Ascending aorta (tissue), 2 donors: ENCODE data around the gene EIPR1. TPM values are rescaled to one million over a fixed set of nuclear protein-coding genes. Genes with fewer than 3 reads are reported as not detected.

Experiments
- DNase-seq, 2 donors: peaks; one replicate each; pipeline ENCODE4 v3.0.0-alpha.2; 2019; ENCODE audit warnings: low spot score in 2 of 2
- H3K27ac ChIP-seq, 2 donors: fragments of 200-600 bp; sonication (generic); one replicate each; pipeline ENCODE4 v1.5.1; 2016 to 2017; ENCODE audit warnings: mild to moderate bottlenecking in 1 of 2
- H3K27me3 ChIP-seq: fragments of 200-600 bp; sonication (generic); one replicate; pipeline ENCODE4 v1.5.1; 2017
- H3K36me3 ChIP-seq, 2 donors: fragments of 200-600 bp; sonication (generic); one replicate each; pipeline ENCODE4 v1.5.1; 2016
- H3K4me1 ChIP-seq, 2 donors: fragments of 200-600 bp; sonication (generic); one replicate each; pipeline ENCODE4 v1.5.1; 2016 to 2017; ENCODE audit warnings: mild to moderate bottlenecking in 1 of 2
- H3K4me3 ChIP-seq, 2 donors: fragments of 200-600 bp; sonication (generic); one replicate each; pipeline ENCODE4 v1.5.1; 2016 to 2017; ENCODE audit warnings: mild to moderate bottlenecking in 1 of 2
- H3K9me3 ChIP-seq, 2 donors: fragments of 200-600 bp; sonication (generic); one replicate each; pipeline ENCODE4 v1.5.1; 2016
- intact Hi-C: fragments of 100-400 bp; cut with DNase I; formaldehyde crosslinking; loops from one replicate; pipeline ENCODE4 v1.15.1; 2023
- total RNA-seq: library from RNA; depleted of rRNA; stranded (reverse); fragments of >200 nt; gene quantifications from one replicate; pipeline ENCODE4 v1.1.0, GENCODE V29; 2016
- TF ChIP-seq, protein P1 (sequence below), 3 experiments: fragments of 200-600 bp in 2 of 3; fragments of 450-650 bp in 1 of 3; sonication (generic) in 2 of 3; IDR thresholded peaks; one replicate each; pipeline ENCODE4 v1.5.1; 2016 to 2019; ENCODE audit warnings: antibody characterized with exemption in 3 of 3, mild to moderate bottlenecking in 1 of 3, moderate library complexity in 1 of 3

Gene EIPR1
- total RNA-seq, 1 donor from 2014 or later = 14.5 TPM

DNA sequence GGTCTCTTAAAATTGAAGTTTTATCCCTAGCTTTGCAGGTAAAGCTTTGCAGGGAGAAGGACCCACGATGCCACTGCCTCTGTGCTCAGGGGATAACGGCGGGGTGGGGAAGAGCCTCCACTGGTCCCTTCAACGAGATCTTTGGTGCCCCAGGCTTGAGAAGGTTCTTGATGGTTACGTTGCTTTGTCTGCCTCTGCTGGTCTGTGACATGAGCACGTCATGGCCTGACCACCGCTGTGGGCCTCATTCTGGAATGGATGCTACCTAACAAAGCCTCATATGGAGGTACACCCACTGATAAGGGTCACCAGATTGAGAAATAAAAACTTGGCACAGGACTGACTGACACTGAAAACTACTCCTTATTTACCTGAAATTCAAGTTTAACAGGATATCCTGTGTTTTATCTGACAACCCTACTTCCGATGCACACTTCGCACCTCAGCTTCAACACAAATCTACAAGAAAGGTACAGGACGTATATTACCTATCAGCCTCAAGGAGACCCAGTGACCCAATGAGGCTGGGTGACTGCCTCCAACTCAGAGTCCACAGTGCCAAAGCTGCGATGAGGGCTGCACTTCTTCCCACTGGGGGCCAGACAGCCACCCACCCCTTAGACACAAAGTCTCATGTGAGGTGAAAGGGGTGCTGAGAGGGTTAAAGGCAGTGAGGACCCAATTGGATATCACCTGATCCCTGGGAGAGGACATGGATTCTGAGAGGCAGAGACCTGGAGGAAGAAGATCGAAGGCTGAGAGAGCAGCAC lies 64.9 kb downstream of the EIPR1 start:
- Histone ChIP-seq H3K36me3 (no peaks in the 10 kb centered on the region), H3K4me1 (no peaks in the 10 kb centered on the region), H3K27ac (no peak overlapping the region), H3K4me3 (no peak overlapping the region), H3K27me3 (no peaks in the 10 kb centered on the region), H3K9me3 (no peaks in the 10 kb centered on the region)
- TF ChIP-seq, protein P1, sequence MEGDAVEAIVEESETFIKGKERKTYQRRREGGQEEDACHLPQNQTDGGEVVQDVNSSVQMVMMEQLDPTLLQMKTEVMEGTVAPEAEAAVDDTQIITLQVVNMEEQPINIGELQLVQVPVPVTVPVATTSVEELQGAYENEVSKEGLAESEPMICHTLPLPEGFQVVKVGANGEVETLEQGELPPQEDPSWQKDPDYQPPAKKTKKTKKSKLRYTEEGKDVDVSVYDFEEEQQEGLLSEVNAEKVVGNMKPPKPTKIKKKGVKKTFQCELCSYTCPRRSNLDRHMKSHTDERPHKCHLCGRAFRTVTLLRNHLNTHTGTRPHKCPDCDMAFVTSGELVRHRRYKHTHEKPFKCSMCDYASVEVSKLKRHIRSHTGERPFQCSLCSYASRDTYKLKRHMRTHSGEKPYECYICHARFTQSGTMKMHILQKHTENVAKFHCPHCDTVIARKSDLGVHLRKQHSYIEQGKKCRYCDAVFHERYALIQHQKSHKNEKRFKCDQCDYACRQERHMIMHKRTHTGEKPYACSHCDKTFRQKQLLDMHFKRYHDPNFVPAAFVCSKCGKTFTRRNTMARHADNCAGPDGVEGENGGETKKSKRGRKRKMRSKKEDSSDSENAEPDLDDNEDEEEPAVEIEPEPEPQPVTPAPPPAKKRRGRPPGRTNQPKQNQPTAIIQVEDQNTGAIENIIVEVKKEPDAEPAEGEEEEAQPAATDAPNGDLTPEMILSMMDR (IDR thresholded peaks at IDR 0.05) = no peak
- intact Hi-C loops = no loop called here
- no peak for DNase-seq

DNA sequence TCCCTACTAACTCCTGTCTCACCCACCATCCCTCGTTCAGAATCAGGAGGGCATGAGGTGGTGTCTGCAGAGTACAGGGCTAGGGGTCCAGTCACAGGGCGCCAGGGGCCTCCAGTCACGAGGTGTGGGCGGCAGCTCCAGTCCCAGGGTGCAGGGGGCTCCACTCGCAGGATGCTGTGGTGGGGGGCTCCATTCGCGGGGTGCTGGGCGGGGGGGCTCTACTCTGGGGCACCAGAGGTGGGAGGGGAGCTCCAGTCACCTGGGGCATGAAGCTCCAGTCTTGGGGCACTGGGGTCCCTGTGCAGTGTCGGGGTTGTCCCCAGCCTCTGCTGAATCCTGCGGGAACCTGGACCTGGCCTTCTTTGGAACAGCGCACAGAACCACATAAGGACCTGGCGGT lies 66.0 kb downstream of the EIPR1 start:
- no peak for DNase-seq
- intact Hi-C loops = no loop called here
- TF ChIP-seq, protein P1 (IDR thresholded peaks at IDR 0.05) = no peak
- Histone ChIP-seq H3K36me3 (no peaks in the 10 kb centered on the region), H3K27me3 (no peaks in the 10 kb centered on the region), H3K4me1 (no peaks in the 10 kb centered on the region), H3K27ac (no peak overlapping the region), H3K9me3 (no peaks in the 10 kb centered on the region), H3K4me3 (no peak overlapping the region)

DNA sequence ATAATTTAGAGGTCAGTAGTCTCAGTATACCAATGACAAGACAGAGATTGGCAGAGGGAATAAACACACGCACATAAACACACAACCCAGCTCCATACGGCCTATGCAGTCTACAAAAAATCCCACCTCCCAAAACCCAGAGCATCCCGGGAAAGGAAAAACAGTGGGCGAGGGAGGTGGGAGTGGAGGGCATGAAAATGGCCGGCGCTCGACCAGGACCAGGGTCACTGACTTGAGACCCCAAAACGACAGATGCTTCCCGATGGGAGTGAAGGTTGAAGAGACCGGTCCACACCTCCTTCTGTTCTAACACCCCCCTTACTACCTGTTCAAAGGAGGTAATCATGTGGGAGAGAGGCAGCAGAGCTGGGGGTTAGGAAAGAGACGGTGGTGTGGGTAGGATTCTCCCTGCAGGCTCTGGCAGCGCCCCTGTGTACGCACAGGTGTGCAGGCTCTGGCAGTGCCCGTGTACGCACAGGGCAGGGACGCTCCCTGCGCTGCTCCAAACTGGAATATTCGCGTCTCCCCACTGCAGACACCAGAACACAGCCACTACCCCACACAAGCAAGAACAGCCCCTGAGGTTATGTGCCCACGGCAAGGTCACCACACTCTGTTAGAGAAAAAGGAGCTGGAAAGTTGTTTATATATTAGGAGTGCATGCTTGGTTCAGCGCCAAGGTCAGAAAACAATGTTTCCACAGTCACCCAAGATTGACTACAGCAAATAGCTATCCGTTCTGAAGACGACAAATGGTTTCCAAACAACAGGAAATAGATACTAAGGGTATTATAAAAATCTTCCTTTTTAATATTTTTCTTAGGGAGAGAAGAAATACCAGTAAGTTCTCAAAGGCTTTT lies 67.9 kb downstream of the EIPR1 start:
- no peak for DNase-seq
- Histone ChIP-seq H3K4me3 (no peak overlapping the region), H3K27me3 (no peaks in the 10 kb centered on the region), H3K27ac (no peak overlapping the region), H3K4me1 (no peaks in the 10 kb centered on the region), H3K9me3 (no peaks in the 10 kb centered on the region), H3K36me3 (no peaks in the 10 kb centered on the region)
- intact Hi-C loops = no loop called here
- TF ChIP-seq, protein P1 (IDR thresholded peaks at IDR 0.05) = no peak

DNA sequence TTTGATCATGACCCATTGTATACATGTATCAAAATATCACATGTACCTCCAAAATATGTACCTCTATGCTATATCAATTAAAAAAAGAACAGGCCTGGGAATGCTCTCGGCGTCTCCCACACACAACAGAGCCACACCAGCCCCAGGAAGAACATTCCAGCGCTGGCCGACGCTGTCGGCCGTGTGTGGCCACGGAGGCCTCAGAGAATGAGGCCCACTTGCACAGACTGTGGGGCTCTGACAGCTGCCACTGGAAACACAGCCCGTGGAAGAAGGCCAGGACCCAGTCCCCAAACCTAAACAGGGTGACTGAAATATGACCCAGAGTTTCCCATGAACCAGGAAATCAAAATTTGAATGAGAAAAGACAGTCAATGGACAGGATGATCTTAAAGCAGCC lies 69.7 kb downstream of the EIPR1 start:
- no peaks in the 10 kb centered on the region for H3K4me1 ChIP-seq
- H3K27ac ChIP-seq = no peak overlapping the region
- intact Hi-C loops = no loop called here
- no peak overlapping the region for H3K4me3 ChIP-seq
- no peaks in the 10 kb centered on the region for H3K9me3 ChIP-seq
- no peak for DNase-seq
- TF ChIP-seq, protein P1 (IDR thresholded peaks at IDR 0.05) = no peak
- no peaks in the 10 kb centered on the region for H3K36me3 ChIP-seq
- H3K27me3 ChIP-seq = no peaks in the 10 kb centered on the region

DNA sequence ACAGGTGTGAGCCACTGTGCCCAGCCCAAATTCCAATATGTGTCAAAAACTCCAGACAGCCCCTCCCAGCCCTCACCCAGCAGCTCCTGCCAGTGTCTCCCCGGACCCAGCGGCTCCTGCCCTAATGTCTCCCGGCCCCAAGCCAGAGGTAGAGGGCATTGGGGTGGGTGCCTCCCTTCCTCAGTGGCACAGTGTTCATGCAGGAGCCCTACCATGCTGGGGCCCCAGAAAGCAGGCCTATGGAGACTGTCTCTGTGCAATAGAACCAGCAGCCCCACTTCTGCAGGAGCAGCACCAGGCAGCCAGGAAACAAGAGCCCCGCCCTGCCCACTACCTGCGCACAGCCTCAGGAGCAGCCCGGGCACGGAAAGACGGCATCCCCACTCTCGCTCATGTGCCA lies 70.4 kb downstream of the EIPR1 start:
- DNase-seq = no peak
- Histone ChIP-seq H3K27me3 (no peaks in the 10 kb centered on the region), H3K36me3 (no peaks in the 10 kb centered on the region), H3K4me1 (no peaks in the 10 kb centered on the region), H3K9me3 (no peaks in the 10 kb centered on the region), H3K27ac (no peak overlapping the region), H3K4me3 (no peak overlapping the region)
- intact Hi-C loops = no loop called here
- TF ChIP-seq, protein P1 (IDR thresholded peaks at IDR 0.05) = no peak
